Measurements from ENCODE around the gene COPS8.

GRCh38 chr2:237092506-237092905 lies 6.8 kb downstream of the COPS8 start:
- TF ChIP-seq POLR2AphosphoS5 (IDR thresholded peaks at IDR 0.05) = no peak
- TF ChIP-seq CTCF (IDR thresholded peaks at IDR 0.05) = no peak

Measured in breast epithelium (tissue), 3 donors.